Neural cell (in vitro differentiated cells): ENCODE measurements around the gene OSBPL9. TPM values are rescaled to one million over a fixed set of nuclear protein-coding genes. Genes with fewer than 3 reads are reported as not detected.

ENCODE experiments used
- H2AFZ ChIP-seq: fragments of 200-600, 300-800 bp; sonication (generic), shearing (Covaris generic); 2 replicates; pipeline ENCODE4 v1.6.0; 2014; ENCODE audit warnings: low read depth, mild to moderate bottlenecking, antibody characterized with exemption, low read length, moderate library complexity
- H3F3A ChIP-seq: fragments of 200-600 bp; shearing (Covaris generic); 2 replicates; pipeline ENCODE4 v1.6.1; 2016; ENCODE audit warnings: mild to moderate bottlenecking, moderate library complexity, mixed read lengths, antibody characterized with exemption, low read length; ENCODE audit not compliant: insufficient read depth, poor library complexity, severe bottlenecking
- H3K27ac ChIP-seq: fragments of 200-600, 300-800 bp; sonication (generic), shearing (Covaris generic); 2 replicates; pipeline ENCODE4 v1.5.1; 2014; ENCODE audit warnings: mild to moderate bottlenecking, low read length, moderate library complexity
- H3K27me3 ChIP-seq: fragments of 300-800, 200-600 bp; sonication (generic), shearing (Covaris generic); 2 replicates; pipeline ENCODE4 v1.6.0; 2014; ENCODE audit warnings: mild to moderate bottlenecking, low read depth, low read length, moderate library complexity; ENCODE audit not compliant: insufficient read depth
- H3K36me3 ChIP-seq: fragments of 300-800, 200-600 bp; sonication (generic), shearing (Covaris generic); 2 replicates; pipeline ENCODE4 v1.5.1; 2014; ENCODE audit warnings: mild to moderate bottlenecking, antibody characterized with exemption, low read length, moderate library complexity; ENCODE audit not compliant: insufficient read depth
- H3K4me2 ChIP-seq: fragments of 300-800, 200-600 bp; sonication (generic), shearing (Covaris generic); 2 replicates; pipeline ENCODE4 v1.6.0; 2014; ENCODE audit warnings: mild to moderate bottlenecking, low read length
- H3K4me3 ChIP-seq: fragments of 300-800, 200-600 bp; sonication (generic), shearing (Covaris generic); 2 replicates; pipeline ENCODE4 v1.5.1; 2014; ENCODE audit warnings: mild to moderate bottlenecking, low read length, moderate library complexity
- H3K79me2 ChIP-seq: fragments of 200-600 bp; shearing (Covaris generic); replicated peaks from 2 replicates; pipeline ENCODE4 v1.6.0; 2014; ENCODE audit warnings: mild to moderate bottlenecking, low read length, moderate library complexity; ENCODE audit not compliant: insufficient read depth
- H3K9ac ChIP-seq: fragments of 300-800, 200-600 bp; sonication (generic), shearing (Covaris generic); 2 replicates; pipeline ENCODE4 v1.6.1; 2016; ENCODE audit warnings: mild to moderate bottlenecking, low read length, mixed read lengths
- H3K9me2 ChIP-seq: fragments of 200-600 bp; shearing (Covaris generic); 2 replicates; pipeline ENCODE4 v1.6.1; 2016; ENCODE audit warnings: mild to moderate bottlenecking, low read length, mixed read lengths; ENCODE audit not compliant: insufficient read depth
- H3K9me3 ChIP-seq: fragments of 200-600, 300-800 bp; sonication (generic), shearing (Covaris generic); 2 replicates; pipeline ENCODE4 v1.6.1; 2016; ENCODE audit warnings: mild to moderate bottlenecking, mixed run types, low read length, moderate library complexity, mixed read lengths
- H4K20me1 ChIP-seq: fragments of 200-600 bp; shearing (Covaris generic); 2 replicates; pipeline ENCODE4 v1.6.1; 2016; ENCODE audit warnings: mild to moderate bottlenecking, mixed run types; ENCODE audit not compliant: insufficient read depth
- EP300 ChIP-seq: fragments of 450-650 bp; conservative IDR thresholded peaks from 2 replicates; pipeline ENCODE4 v1.6.1; 2014; ENCODE audit warnings: antibody characterized with exemption, mild to moderate bottlenecking, moderate library complexity; ENCODE audit not compliant: poor library complexity, severe bottlenecking
- EZH2 ChIP-seq: fragments of 200-600, 300-800 bp; shearing (Covaris generic), sonication (generic); IDR thresholded peaks from 2 replicates; pipeline ENCODE4 v1.6.1; 2014; ENCODE audit warnings: antibody characterized with exemption, low read length, borderline replicate concordance, mild to moderate bottlenecking; ENCODE audit not compliant: insufficient read depth, poor library complexity, severe bottlenecking
- MXI1 ChIP-seq: fragments of 450-650 bp; conservative IDR thresholded peaks from 2 replicates; pipeline ENCODE4 v1.6.1; 2014; ENCODE audit warnings: antibody characterized with exemption, mild to moderate bottlenecking; ENCODE audit not compliant: poor library complexity, severe bottlenecking
- POLR2AphosphoS5 ChIP-seq: IDR thresholded peaks from 2 replicates; pipeline ENCODE4 v1.6.1; 2012
- RAD21 ChIP-seq: fragments of 450-650 bp; conservative IDR thresholded peaks from 2 replicates; pipeline ENCODE4 v1.6.1; 2014; ENCODE audit warnings: antibody characterized with exemption, mild to moderate bottlenecking, moderate library complexity
- SMC3 ChIP-seq: fragments of 450-650 bp; conservative IDR thresholded peaks from 2 replicates; pipeline ENCODE4 v1.6.1; 2014; ENCODE audit warnings: antibody characterized with exemption, mild to moderate bottlenecking, moderate library complexity; ENCODE audit not compliant: poor library complexity
- TAF1 ChIP-seq: IDR thresholded peaks from 2 replicates; pipeline ENCODE4 v1.6.1; 2012; ENCODE audit warnings: low read depth
- polyA plus RNA-seq: library from polyadenylated mRNA; depleted of rRNA; stranded (reverse); fragments of >200 nt; gene quantifications from 2 replicates; pipeline ENCODE4 v1.2.3, GENCODE V29; 2014
- TF ChIP-seq, protein P1 (sequence below): fragments of 450-650 bp; IDR thresholded peaks from 2 replicates; pipeline ENCODE4 v1.5.1; 2014; ENCODE audit warnings: antibody characterized with exemption, mild to moderate bottlenecking, moderate library complexity; ENCODE audit not compliant: poor library complexity, severe bottlenecking
- TF ChIP-seq, protein P2 (sequence below): IDR thresholded peaks from 2 replicates; pipeline ENCODE4 v1.6.1; 2012; ENCODE audit warnings: borderline replicate concordance

Gene OSBPL9
- polyA plus RNA-seq, 1 donor from 2014 or later = 117 TPM

DNA sequence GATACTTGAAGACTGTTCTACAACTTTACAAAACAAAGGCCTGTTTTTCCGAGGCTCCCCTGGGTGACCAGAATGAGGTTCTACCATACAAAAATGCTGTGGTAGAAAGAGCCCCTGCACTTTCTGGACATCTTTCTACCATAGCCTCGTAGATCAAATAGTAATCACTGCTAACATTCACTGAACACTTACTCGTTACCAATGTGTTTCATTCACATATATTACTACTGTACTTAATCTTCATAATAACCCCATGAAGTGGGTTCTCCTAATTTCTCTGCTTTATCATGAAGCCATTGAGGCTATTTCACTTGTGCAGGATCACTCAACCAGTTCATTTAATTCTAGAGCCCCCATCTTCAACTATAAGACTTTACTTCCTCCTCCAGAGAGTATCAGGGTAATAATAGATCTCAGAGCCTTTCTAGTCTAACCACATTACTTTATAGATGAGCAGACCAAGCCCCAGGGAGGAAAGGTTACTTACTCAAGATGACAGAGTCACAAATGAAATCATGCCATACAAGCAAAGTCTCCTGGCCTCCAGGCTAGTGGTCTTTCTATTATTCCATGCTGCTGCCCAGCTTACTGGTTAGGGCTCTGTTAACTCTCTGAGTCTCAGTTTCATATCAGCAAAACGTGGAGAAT lies 46.7 kb upstream of the OSBPL9 start:
- H3K36me3 ChIP-seq = no peaks in the 10 kb centered on the region
- no peak for TF ChIP-seq RAD21
- TF ChIP-seq POLR2AphosphoS5 = no peak
- TF ChIP-seq EZH2 = no peak
- no peaks in the 10 kb centered on the region for H3K9me3 ChIP-seq
- H3K27ac ChIP-seq = no peak overlapping the region
- H3F3A ChIP-seq = no peaks in the 10 kb centered on the region
- no peaks in the 10 kb centered on the region for H3K27me3 ChIP-seq
- H3K79me2 ChIP-seq = no peaks in the 10 kb centered on the region
- no peaks in the 10 kb centered on the region for H4K20me1 ChIP-seq
- no peak overlapping the region for H3K4me2 ChIP-seq
- H3K9ac ChIP-seq = no peak overlapping the region
- no peaks in the 10 kb centered on the region for H3K9me2 ChIP-seq
- H3K4me3 ChIP-seq = no peak overlapping the region
- H2AFZ ChIP-seq = no peak overlapping the region

DNA sequence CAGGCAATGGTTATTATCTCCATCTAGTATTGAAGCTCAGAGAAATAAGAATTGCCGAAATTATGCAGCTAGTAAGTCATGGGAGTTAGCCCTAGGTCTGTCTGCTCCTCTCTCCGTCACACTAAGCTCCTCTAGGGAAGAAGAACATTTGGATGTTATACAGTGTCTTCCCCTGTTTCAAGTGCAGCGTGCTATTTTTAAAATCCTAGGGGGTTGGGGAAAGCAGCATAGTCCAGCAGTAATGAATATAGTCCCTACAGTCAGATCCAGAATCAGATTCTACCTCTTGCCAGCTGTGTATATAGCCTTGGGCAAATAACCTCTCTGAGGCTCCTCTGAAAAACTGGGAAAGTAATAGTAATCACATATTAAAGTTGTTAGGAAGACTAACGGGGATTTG lies 44.5 kb upstream of the OSBPL9 start:
- Histone ChIP-seq H3K27me3 (no peaks in the 10 kb centered on the region), H4K20me1 (no peaks in the 10 kb centered on the region), H3K36me3 (no peaks in the 10 kb centered on the region), H3K79me2 (no peaks in the 10 kb centered on the region), H3K9me3 (no peaks in the 10 kb centered on the region), H3K27ac (no peak overlapping the region), H3K9me2 (no peaks in the 10 kb centered on the region), H3K4me3 (no peak overlapping the region), H3K4me2 (no peak overlapping the region), H3F3A (no peaks in the 10 kb centered on the region), H2AFZ (no peak overlapping the region), H3K9ac (no peak overlapping the region)
- TF ChIP-seq, protein P1, sequence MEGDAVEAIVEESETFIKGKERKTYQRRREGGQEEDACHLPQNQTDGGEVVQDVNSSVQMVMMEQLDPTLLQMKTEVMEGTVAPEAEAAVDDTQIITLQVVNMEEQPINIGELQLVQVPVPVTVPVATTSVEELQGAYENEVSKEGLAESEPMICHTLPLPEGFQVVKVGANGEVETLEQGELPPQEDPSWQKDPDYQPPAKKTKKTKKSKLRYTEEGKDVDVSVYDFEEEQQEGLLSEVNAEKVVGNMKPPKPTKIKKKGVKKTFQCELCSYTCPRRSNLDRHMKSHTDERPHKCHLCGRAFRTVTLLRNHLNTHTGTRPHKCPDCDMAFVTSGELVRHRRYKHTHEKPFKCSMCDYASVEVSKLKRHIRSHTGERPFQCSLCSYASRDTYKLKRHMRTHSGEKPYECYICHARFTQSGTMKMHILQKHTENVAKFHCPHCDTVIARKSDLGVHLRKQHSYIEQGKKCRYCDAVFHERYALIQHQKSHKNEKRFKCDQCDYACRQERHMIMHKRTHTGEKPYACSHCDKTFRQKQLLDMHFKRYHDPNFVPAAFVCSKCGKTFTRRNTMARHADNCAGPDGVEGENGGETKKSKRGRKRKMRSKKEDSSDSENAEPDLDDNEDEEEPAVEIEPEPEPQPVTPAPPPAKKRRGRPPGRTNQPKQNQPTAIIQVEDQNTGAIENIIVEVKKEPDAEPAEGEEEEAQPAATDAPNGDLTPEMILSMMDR = no peak
- TF ChIP-seq SMC3 (no peak), TAF1 (no peak), POLR2AphosphoS5 (no peak), MXI1 (no peak), RAD21 (no peak), EP300 (no peak), EZH2 (no peak)
- TF ChIP-seq, protein P2, sequence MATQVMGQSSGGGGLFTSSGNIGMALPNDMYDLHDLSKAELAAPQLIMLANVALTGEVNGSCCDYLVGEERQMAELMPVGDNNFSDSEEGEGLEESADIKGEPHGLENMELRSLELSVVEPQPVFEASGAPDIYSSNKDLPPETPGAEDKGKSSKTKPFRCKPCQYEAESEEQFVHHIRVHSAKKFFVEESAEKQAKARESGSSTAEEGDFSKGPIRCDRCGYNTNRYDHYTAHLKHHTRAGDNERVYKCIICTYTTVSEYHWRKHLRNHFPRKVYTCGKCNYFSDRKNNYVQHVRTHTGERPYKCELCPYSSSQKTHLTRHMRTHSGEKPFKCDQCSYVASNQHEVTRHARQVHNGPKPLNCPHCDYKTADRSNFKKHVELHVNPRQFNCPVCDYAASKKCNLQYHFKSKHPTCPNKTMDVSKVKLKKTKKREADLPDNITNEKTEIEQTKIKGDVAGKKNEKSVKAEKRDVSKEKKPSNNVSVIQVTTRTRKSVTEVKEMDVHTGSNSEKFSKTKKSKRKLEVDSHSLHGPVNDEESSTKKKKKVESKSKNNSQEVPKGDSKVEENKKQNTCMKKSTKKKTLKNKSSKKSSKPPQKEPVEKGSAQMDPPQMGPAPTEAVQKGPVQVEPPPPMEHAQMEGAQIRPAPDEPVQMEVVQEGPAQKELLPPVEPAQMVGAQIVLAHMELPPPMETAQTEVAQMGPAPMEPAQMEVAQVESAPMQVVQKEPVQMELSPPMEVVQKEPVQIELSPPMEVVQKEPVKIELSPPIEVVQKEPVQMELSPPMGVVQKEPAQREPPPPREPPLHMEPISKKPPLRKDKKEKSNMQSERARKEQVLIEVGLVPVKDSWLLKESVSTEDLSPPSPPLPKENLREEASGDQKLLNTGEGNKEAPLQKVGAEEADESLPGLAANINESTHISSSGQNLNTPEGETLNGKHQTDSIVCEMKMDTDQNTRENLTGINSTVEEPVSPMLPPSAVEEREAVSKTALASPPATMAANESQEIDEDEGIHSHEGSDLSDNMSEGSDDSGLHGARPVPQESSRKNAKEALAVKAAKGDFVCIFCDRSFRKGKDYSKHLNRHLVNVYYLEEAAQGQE = no peak
